Measurements from ENCODE around the gene SDK1.

- TF ChIP-seq POLR2A (IDR thresholded peaks at IDR 0.05) (no peak), CTCF (IDR thresholded peaks at IDR 0.05) (no peak)
These were observed 131.9 kb downstream of the SDK1 start for GRCh38 chr7:3432911-3433310.
